Astrocyte (in vitro differentiated cells and primary cell): ENCODE results near the gene WDR35.

ENCODE experiments used
- EZH2 ChIP-seq: IDR thresholded peaks from 2 replicates; pipeline ENCODE4 v1.6.1; 2012; ENCODE audit warnings: mild to moderate bottlenecking, low read length, inconsistent platforms; ENCODE audit not compliant: insufficient read depth
- TF ChIP-seq, protein P1 (sequence below): IDR thresholded peaks from 2 replicates; pipeline ENCODE4 v1.5.1; 2011; ENCODE audit warnings: low read depth, mild to moderate bottlenecking, inconsistent platforms, low read length, moderate library complexity; ENCODE audit not compliant: insufficient read depth

DNA sequence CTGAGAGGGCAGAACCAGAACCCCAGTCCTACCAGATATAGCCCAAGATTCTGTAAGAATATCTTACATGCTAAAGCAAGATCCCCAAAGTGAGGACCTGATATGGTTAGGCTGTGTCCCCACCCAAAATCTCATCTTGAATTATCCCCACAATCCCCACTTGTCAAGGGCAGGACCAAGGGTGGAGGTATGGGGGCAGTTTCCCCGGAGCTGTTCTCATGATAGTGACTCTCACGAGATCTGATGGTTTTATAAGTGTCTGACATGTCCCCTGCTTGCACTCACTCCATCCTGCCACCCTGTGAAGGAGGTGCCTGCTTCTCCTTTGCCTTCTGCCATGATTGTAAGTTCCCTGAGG lies 108.0 kb downstream of the WDR35 start:
- TF ChIP-seq, protein P1, sequence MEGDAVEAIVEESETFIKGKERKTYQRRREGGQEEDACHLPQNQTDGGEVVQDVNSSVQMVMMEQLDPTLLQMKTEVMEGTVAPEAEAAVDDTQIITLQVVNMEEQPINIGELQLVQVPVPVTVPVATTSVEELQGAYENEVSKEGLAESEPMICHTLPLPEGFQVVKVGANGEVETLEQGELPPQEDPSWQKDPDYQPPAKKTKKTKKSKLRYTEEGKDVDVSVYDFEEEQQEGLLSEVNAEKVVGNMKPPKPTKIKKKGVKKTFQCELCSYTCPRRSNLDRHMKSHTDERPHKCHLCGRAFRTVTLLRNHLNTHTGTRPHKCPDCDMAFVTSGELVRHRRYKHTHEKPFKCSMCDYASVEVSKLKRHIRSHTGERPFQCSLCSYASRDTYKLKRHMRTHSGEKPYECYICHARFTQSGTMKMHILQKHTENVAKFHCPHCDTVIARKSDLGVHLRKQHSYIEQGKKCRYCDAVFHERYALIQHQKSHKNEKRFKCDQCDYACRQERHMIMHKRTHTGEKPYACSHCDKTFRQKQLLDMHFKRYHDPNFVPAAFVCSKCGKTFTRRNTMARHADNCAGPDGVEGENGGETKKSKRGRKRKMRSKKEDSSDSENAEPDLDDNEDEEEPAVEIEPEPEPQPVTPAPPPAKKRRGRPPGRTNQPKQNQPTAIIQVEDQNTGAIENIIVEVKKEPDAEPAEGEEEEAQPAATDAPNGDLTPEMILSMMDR: no peak
- TF ChIP-seq EZH2: no peak
